Left hindlimb (tissue), 1 donor: Measurements from ENCODE around the gene AMBRA1.
"Not testable (repeated sequence)": the region's sequence is repeated elsewhere in the genome, so short reads cannot be mapped to it uniquely, and the experiment has no call there.

ENCODE experiments used
- DNase-seq: peaks from one replicate; pipeline ENCODE4 v3.0.0-alpha.2; 2018

The AMBRA1 gene

GRCh38 chr11:46616551-46617133 is 22.8 kb upstream of the AMBRA1 start:
- no peak for DNase-seq

- no peak for DNase-seq
Observed at GRCh38 chr11:46615756-46616155, 21.9 kb upstream of the AMBRA1 start.

GRCh38 chr11:46612326-46612725 is 18.5 kb upstream of the AMBRA1 start:
- DNase-seq: no peak

- no peak for DNase-seq
Observed at GRCh38 chr11:46611526-46612304, 17.9 kb upstream of the AMBRA1 start.

- no peak for DNase-seq
Observed at GRCh38 chr11:46609386-46609785, 15.6 kb upstream of the AMBRA1 start.

GRCh38 chr11:46607516-46607915 is 13.7 kb upstream of the AMBRA1 start:
- no peak for DNase-seq

- no peak for DNase-seq
Observed at GRCh38 chr11:46604796-46605195, 11.0 kb upstream of the AMBRA1 start.

GRCh38 chr11:46603704-46604308 is 10.0 kb upstream of the AMBRA1 start:
- no peak for DNase-seq

- no peak for DNase-seq
Observed at GRCh38 chr11:46601129-46601528, 7.3 kb upstream of the AMBRA1 start.

GRCh38 chr11:46600194-46600960 is 6.6 kb upstream of the AMBRA1 start:
- no peak for DNase-seq

- DNase-seq: no peak
Observed at GRCh38 chr11:46599340-46600193, 5.7 kb upstream of the AMBRA1 start.

GRCh38 chr11:46597609-46598219 is 3.9 kb upstream of the AMBRA1 start:
- no peak for DNase-seq

- DNase-seq: no peak
Observed at GRCh38 chr11:46597155-46597554, 3.3 kb upstream of the AMBRA1 start.

GRCh38 chr11:46594785-46595184 is 962 bp upstream of the AMBRA1 start:
- no peak for DNase-seq

GRCh38 chr11:46594374-46594700 is 514 bp upstream of the AMBRA1 start:
- no peak for DNase-seq

GRCh38 chr11:46590740-46591605 is 2.9 kb downstream of the AMBRA1 start:
- no peak for DNase-seq

- DNase-seq: no peak
Observed at GRCh38 chr11:46588915-46589314, 4.9 kb downstream of the AMBRA1 start.

- DNase-seq: no peak
Observed at GRCh38 chr11:46588131-46588530, 5.7 kb downstream of the AMBRA1 start.

- DNase-seq: not testable (repeated sequence)
Observed at GRCh38 chr11:46583513-46583912, 10.3 kb downstream of the AMBRA1 start.

- DNase-seq: no peak
Observed at GRCh38 chr11:46582588-46582987, 11.2 kb downstream of the AMBRA1 start.

GRCh38 chr11:46577058-46577457 is 16.8 kb downstream of the AMBRA1 start:
- DNase-seq: no peak
